ENCODE measurements around the gene ZNF598. TPM values are rescaled to one million over a fixed set of nuclear protein-coding genes. Genes with fewer than 3 reads are reported as not detected.

ZNF598 gene
- polyA plus RNA-seq, 1 experiment, result 8.2 TPM

DNA sequence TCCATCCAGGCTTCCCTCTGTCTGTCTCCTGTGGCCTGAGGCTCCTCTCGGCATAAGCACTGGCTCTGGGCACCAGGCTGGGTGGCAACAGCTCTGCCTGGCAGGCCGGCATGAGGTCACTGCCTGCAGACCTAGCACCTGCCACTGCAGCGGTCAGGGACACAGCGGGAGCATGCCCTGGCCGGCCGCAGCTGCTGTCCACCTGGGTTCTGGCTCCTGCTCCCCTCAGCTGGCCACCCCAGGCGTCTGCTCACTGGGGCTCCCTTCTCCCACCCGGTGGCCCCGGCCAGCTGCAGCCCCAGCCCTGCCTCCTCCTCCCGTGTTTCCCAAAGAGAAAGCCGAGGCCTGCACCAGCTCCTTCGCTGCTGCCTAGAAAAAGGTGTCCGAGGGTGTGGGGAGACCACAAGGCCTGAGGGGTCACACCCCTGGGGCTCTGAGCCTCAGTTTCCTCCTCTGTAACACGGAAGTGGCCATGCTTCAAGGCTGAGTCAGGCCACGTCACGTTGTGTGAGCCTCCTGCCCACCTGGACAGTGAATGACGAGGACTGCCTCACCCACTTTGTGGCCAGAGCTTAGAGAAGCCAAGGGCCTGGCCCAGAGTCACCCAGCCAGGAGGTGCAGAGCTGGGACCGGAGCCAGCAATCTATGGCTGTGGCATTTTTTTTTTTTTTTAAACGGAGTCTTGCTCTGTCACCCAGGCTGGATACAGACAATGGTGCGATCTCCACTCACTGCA, 31.3 kb upstream of the ZNF598 start:
- H3K4me3 ChIP-seq (ENCODE audit: low read depth, low read length), result no peak overlapping the region
- H3K27me3 ChIP-seq (ENCODE audit: control insufficient read depth, insufficient read depth, low read length), result no peaks in the 10 kb centered on the region
- TF ChIP-seq, protein P1, sequence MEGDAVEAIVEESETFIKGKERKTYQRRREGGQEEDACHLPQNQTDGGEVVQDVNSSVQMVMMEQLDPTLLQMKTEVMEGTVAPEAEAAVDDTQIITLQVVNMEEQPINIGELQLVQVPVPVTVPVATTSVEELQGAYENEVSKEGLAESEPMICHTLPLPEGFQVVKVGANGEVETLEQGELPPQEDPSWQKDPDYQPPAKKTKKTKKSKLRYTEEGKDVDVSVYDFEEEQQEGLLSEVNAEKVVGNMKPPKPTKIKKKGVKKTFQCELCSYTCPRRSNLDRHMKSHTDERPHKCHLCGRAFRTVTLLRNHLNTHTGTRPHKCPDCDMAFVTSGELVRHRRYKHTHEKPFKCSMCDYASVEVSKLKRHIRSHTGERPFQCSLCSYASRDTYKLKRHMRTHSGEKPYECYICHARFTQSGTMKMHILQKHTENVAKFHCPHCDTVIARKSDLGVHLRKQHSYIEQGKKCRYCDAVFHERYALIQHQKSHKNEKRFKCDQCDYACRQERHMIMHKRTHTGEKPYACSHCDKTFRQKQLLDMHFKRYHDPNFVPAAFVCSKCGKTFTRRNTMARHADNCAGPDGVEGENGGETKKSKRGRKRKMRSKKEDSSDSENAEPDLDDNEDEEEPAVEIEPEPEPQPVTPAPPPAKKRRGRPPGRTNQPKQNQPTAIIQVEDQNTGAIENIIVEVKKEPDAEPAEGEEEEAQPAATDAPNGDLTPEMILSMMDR (IDR thresholded peaks at IDR 0.05; ENCODE audit: low read depth, low read length), result no peak
- peak overlapping the region; percentile 91 for H3K27ac ChIP-seq (ENCODE audit: low read depth, low read length)
- ChIA-PET CTCF (interaction anchor here (2.4 kb wide), 1 partner anchor 100 kb away, joined by 9 read pairs; no protein-coding TSS in a partner anchor), POLR2A (interaction anchor here (0.5 to 2.2 kb wide), 3 partner anchors 76 to 347 kb away, joined by 5 to 12 read pairs (median 11); partner anchors contain the start of genes RPS2 and TRAF7)
- no peaks in the 10 kb centered on the region; the same call in 1 of the 2 replicates for H3K9me3 ChIP-seq (ENCODE audit: control insufficient read depth, insufficient read depth, low read length)
- no peak for DNase-seq (ENCODE audit: low read depth, low spot score)

DNA sequence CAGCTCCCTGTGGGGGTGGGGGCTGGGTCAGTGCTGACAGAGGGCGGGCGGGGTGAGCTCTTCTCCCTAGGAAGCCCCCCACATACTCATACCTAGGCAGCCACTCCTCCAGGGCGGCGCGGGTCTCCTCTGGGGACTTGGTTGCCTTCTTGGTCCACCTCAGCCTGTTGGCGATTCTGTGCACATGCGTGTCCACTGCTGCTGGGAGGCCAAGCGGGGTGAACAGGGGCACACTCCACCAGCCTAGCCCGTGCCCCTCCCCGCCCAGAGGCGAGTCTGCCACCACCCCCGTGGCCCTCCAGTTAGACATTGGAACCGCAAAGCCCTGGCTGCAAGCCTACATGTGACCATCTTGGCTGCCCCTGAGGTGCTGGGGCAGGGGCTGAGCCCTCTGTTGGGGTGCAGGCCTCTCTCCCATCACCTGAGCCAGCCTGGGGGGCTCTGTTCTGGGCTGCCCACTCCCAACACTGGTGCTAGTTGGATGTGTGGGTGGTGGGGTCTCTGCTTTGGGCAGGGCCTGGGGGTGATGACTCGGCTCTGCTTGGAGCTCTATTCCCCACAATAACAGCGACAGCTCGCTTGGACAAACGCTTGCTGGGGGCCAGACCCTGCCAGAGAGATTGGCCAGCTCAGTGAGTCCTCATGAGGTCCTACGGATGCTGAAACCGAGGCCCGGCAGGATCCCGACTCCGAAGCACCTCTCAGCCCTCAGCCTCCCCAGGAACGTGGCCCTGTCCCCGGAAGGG, 30.6 kb upstream of the ZNF598 start:
- TF ChIP-seq, protein P1 (IDR thresholded peaks at IDR 0.05; ENCODE audit: low read depth, low read length), result no peak
- ChIA-PET POLR2A (interaction anchor here (0.5 to 2.2 kb wide), 5 partner anchors 13 to 347 kb away, joined by 3 to 12 read pairs (median 5); partner anchors contain the start of genes NHERF2, RPS2 and TRAF7), CTCF (interaction anchor here (1.2 to 2.4 kb wide), 2 partner anchors 36 to 100 kb away, joined by 4 to 9 read pairs; no protein-coding TSS in a partner anchor)
- no peak overlapping the region for H3K4me3 ChIP-seq (ENCODE audit: low read depth, low read length)
- H3K27me3 ChIP-seq (ENCODE audit: control insufficient read depth, insufficient read depth, low read length), result no peaks in the 10 kb centered on the region
- peak overlapping the region; percentile 91 for H3K27ac ChIP-seq (ENCODE audit: low read depth, low read length)
- no peaks in the 10 kb centered on the region; the same call in 1 of the 2 replicates for H3K9me3 ChIP-seq (ENCODE audit: control insufficient read depth, insufficient read depth, low read length)
- DNase-seq (ENCODE audit: low read depth, low spot score), result no peak

DNA sequence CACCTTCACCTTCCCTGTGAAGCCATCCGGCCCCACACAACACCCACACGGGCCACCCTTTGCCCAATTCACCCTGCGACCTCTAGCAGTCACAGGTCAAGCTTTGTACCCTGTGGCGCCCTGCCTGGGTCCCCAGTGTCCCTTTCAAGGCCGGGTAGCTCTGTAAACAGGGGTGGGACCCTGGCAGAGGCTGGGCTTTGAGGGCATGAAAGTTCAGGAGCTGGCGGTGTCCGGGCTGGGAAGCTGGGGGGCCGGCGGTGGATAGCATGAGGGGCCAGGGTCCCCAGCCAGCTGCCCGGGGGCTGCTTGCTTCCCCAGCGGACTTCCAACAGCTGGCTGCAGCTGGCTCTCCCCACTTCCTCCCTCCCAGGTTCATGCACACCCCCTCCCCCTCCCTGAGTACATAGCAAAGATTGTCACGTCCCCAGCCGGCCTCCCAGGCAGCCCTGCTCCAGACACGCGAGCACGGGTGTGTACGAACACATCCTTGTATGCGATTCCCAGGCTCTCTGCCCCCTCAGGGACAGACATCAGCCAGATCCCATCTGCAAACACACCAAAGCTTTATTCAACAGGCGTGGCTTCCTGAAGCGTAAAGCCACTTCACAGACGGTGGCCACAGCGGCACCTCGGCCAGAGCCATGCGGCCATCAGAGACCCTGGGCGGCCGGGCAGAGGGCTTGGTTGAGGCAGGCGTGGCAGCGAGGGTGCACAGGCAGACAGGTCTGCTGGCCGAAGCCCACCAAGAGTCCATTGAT, 29.8 kb upstream of the ZNF598 start:
- Histone ChIP-seq H3K9me3 (ENCODE audit: control insufficient read depth, insufficient read depth, low read length) (no peaks in the 10 kb centered on the region; the same call in 1 of the 2 replicates), H3K27me3 (ENCODE audit: control insufficient read depth, insufficient read depth, low read length) (no peaks in the 10 kb centered on the region), H3K4me3 (ENCODE audit: low read depth, low read length) (no peak overlapping the region), H3K27ac (ENCODE audit: low read depth, low read length) (peak overlapping the region; percentile 91)
- CTCF ChIA-PET, result interaction anchor here (1.2 to 2.4 kb wide), 2 partner anchors 35 to 101 kb away, joined by 4 to 9 read pairs; no protein-coding TSS in a partner anchor
- DNase-seq (ENCODE audit: low read depth, low spot score), result peak; percentile 81
- TF ChIP-seq, protein P1 (IDR thresholded peaks at IDR 0.05; ENCODE audit: low read depth, low read length), result no peak
- POLR2A ChIA-PET, result interaction anchor here (0.6 to 2.2 kb wide), 5 partner anchors 11 to 116 kb away, joined by 3 to 11 read pairs (median 5); partner anchors contain the start of genes NHERF2, RPS2 and TRAF7

DNA sequence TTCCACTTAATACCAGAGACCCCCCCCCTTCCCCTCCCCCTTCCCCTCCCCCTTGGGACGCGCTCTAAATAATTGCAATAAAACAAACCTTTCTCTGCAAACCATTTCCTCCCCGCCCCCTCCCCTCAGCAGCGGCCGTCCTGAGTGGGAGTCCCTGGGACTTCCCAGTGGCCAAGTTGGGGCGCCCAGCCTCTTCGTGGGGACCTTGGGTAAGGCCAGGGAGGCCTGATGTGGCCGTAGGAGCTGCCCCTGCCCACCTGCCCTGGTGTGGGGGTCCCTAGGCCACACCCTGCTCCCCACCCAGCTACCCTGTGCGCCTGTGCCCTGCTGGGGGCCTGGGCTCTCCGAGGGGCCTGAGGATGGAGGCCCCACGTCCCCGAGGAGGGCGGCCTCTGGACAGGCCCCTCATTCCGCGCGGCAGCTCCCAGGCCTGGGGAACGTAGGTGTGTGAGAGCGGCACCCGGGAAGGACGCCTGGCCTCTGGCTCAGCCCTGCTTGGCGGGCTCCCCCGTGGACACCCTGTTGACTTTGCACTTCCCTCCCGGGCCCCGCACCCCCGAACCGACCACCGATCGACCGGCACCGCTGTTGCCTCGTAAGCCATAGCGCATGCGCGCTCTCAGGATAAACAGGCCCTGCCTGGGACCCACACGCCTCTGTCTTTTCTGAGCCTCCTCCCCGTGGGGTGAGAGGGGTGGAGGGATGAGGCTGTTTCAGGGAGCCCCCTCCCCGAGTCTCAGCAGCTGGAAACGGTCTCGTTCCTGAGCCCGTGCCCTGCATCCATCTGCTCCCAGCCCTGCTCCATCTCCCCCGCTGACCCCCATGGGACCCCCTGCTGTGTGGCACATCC, 29.0 kb upstream of the ZNF598 start:
- Histone ChIP-seq H3K27ac (ENCODE audit: low read depth, low read length) (peak overlapping the region; percentile 91), H3K4me3 (ENCODE audit: low read depth, low read length) (no peak overlapping the region), H3K27me3 (ENCODE audit: control insufficient read depth, insufficient read depth, low read length) (no peaks in the 10 kb centered on the region), H3K9me3 (ENCODE audit: control insufficient read depth, insufficient read depth, low read length) (no peaks in the 10 kb centered on the region; the same call in 1 of the 2 replicates)
- TF ChIP-seq, protein P1 (IDR thresholded peaks at IDR 0.05; ENCODE audit: low read depth, low read length), result no peak
- ChIA-PET CTCF (interaction anchor here (1.0 to 1.2 kb wide), 2 partner anchors 16 to 34 kb away, joined by 4 read pairs; no protein-coding TSS in a partner anchor), POLR2A (interaction anchor here (0.5 to 2.2 kb wide), 5 partner anchors 11 to 117 kb away, joined by 3 to 11 read pairs (median 4); partner anchors contain the start of genes NHERF2, RPS2 and TRAF7)
- DNase-seq (ENCODE audit: low read depth, low spot score), result no peak
